Endothelial cell (in vitro differentiated cells): ENCODE data around the gene CYTIP. TPM values are rescaled to one million over a fixed set of nuclear protein-coding genes. Genes with fewer than 3 reads are reported as not detected.

Source experiments
- DNase-seq: peaks from one replicate; pipeline ENCODE4 v3.0.0; 2021; ENCODE audit warnings: low spot score
- H3K27ac Mint-ChIP-seq: one replicate; pipeline ENCODE4 v1.8.0; 2021; ENCODE audit warnings: mixed read lengths, inconsistent platforms; ENCODE audit not compliant: unreplicated experiment
- H3K27me3 Mint-ChIP-seq: one replicate; pipeline ENCODE4 v1.8.0; 2021; ENCODE audit warnings: mild to moderate bottlenecking, moderate library complexity, mixed read lengths, inconsistent platforms; ENCODE audit not compliant: unreplicated experiment
- H3K36me3 Mint-ChIP-seq: one replicate; pipeline ENCODE4 v1.8.0; 2021; ENCODE audit warnings: mild to moderate bottlenecking, low read depth, mixed read lengths, inconsistent platforms; ENCODE audit not compliant: unreplicated experiment
- H3K4me1 Mint-ChIP-seq: one replicate; pipeline ENCODE4 v1.8.0; 2021; ENCODE audit warnings: mild to moderate bottlenecking, mixed read lengths, inconsistent platforms; ENCODE audit not compliant: unreplicated experiment
- H3K4me3 Mint-ChIP-seq: one replicate; pipeline ENCODE4 v1.8.0; 2021; ENCODE audit warnings: mild to moderate bottlenecking, mixed read lengths, inconsistent platforms; ENCODE audit not compliant: unreplicated experiment
- H3K9me3 Mint-ChIP-seq: one replicate; pipeline ENCODE4 v1.8.0; 2021; ENCODE audit warnings: mixed read lengths, inconsistent platforms; ENCODE audit not compliant: unreplicated experiment
- long read RNA-seq: library from polyadenylated mRNA; unstranded; transcript quantifications from one replicate; pipeline ENCODE4 v2.0.0, GENCODE V29; 2020; ENCODE audit not compliant: unreplicated experiment
- total RNA-seq: library from RNA; stranded (reverse); fragmentation: NEBNext Ultra II Directional; extraction: Animal tissue kit (Norgen Biotek cat#: 25700); gene quantifications from one replicate; pipeline ENCODE4 v1.2.1, GENCODE V29; 2021; ENCODE audit not compliant: unreplicated experiment
- TF ChIP-seq, protein P1 (sequence below): fragments of 200-600 bp; sonication (generic); IDR thresholded peaks from one replicate; pipeline ENCODE4 v1.5.0; 2021; ENCODE audit warnings: antibody characterized with exemption; ENCODE audit not compliant: unreplicated experiment

CYTIP gene
- not detected for total RNA-seq
- long read RNA-seq: 0 reads

DNA sequence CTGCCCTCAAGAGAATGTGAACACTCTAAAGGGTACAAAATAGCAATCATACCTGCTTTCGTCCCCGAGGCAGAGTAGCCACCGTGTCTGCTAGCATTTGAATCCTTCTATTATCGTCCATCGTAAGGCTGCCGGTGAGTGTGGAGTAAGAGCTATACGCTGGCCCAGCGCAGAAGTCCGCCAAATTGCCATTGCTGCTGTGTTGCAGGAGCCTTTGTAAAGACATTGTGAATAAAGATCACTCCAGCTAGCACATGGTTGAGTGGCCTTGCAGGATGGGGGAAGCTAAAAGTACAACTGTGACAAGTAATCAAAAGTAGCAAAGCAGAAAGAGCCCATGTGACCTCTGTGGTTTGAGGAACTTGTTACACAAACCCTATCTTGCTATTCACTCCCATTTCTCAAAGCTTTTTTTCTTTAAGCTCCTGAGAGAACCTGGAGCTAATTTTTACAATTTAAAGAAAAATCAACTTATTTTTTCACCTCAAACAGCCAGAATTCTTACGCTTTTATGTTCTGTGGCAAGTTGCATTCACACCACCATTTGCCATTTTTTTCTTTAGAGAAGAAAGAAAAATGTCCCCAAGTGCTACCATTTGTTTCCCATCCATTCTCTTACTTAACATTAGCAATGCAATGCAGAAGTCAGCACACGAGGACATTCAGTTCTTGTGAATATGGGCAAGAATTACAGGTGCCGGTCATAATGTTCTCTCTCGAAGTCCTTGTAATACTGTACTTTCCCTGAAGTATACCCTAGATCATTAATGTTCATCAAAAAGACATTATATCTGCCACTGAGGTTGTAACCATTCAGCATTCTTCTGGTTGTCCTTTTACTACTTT, at the start of gene CYTIP:
Gene CYTIP (minus strand): TSS at position 295 of the 846 bp plus-strand sequence. CDS start 69 bp downstream, at position 226.
- TF ChIP-seq, protein P1, sequence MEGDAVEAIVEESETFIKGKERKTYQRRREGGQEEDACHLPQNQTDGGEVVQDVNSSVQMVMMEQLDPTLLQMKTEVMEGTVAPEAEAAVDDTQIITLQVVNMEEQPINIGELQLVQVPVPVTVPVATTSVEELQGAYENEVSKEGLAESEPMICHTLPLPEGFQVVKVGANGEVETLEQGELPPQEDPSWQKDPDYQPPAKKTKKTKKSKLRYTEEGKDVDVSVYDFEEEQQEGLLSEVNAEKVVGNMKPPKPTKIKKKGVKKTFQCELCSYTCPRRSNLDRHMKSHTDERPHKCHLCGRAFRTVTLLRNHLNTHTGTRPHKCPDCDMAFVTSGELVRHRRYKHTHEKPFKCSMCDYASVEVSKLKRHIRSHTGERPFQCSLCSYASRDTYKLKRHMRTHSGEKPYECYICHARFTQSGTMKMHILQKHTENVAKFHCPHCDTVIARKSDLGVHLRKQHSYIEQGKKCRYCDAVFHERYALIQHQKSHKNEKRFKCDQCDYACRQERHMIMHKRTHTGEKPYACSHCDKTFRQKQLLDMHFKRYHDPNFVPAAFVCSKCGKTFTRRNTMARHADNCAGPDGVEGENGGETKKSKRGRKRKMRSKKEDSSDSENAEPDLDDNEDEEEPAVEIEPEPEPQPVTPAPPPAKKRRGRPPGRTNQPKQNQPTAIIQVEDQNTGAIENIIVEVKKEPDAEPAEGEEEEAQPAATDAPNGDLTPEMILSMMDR: no peak
- H3K4me3 Mint-ChIP-seq: no peak within 1 kb of the TSS
- no peaks in the 10 kb centered on the region for H3K36me3 Mint-ChIP-seq
- no peak within 1 kb of the TSS for H3K27ac Mint-ChIP-seq
- peaks cover 2% of the 10 kb centered on the region for H3K4me1 Mint-ChIP-seq
- DNase-seq: no peak
- no peaks in the 10 kb centered on the region for H3K9me3 Mint-ChIP-seq
- H3K27me3 Mint-ChIP-seq: peaks cover 2% of the 10 kb centered on the region

GRCh38 chr2:157492189-157492773, 48.4 kb upstream of the CYTIP start:
- Mint-ChIP-seq H3K27me3 (peaks cover 3% of the 10 kb centered on the region), H3K4me3 (no peak overlapping the region), H3K4me1 (no peaks in the 10 kb centered on the region), H3K9me3 (no peaks in the 10 kb centered on the region), H3K27ac (no peak overlapping the region), H3K36me3 (no peaks in the 10 kb centered on the region)
- DNase-seq: peak; percentile 67
- TF ChIP-seq, protein P1: peak; percentile 69

GRCh38 chr2:157489983-157490382, 46.1 kb upstream of the CYTIP start:
- no peak overlapping the region for H3K4me3 Mint-ChIP-seq
- H3K27ac Mint-ChIP-seq: no peak overlapping the region
- no peaks in the 10 kb centered on the region for H3K9me3 Mint-ChIP-seq
- H3K4me1 Mint-ChIP-seq: no peaks in the 10 kb centered on the region
- no peak for DNase-seq
- H3K27me3 Mint-ChIP-seq: peaks cover 2% of the 10 kb centered on the region
- no peaks in the 10 kb centered on the region for H3K36me3 Mint-ChIP-seq
- TF ChIP-seq, protein P1: no peak

- H3K27ac Mint-ChIP-seq: no peak overlapping the region
These were observed 45.0 kb upstream of the CYTIP start for GRCh38 chr2:157488877-157489276.

More at GRCh38 chr2:157488877-157489276, 45.0 kb upstream of the CYTIP start:
- H3K4me3 Mint-ChIP-seq: no peak overlapping the region
- H3K9me3 Mint-ChIP-seq: no peaks in the 10 kb centered on the region
- H3K4me1 Mint-ChIP-seq: no peaks in the 10 kb centered on the region
- TF ChIP-seq, protein P1: no peak
- peaks cover 2% of the 10 kb centered on the region for H3K27me3 Mint-ChIP-seq
- DNase-seq: no peak
- H3K36me3 Mint-ChIP-seq: no peaks in the 10 kb centered on the region
